Activated T-cell treated with anti-CD3 and anti-CD28 coated beads, Interleukin-2, amount 50 U/mL, for 4 hours (primary cell): Measurements from ENCODE around the gene SCARF1. TPM values are rescaled to one million over a fixed set of nuclear protein-coding genes. Genes with fewer than 3 reads are reported as not detected.

ENCODE experiments used
- ATAC-seq, 2 donors: fragments of 200-7000 bp; cut with Tn5 transposase; one replicate each; pipeline ENCODE4 v1.10.0; 2021
- DNase-seq: peaks from one replicate; pipeline ENCODE4 v3.0.0-alpha.2; 2020
- H3K27me3 Mint-ChIP-seq: one replicate; pipeline ENCODE4 v1.8.0; 2021; ENCODE audit warnings: low read depth, mixed read lengths
- H3K36me3 Mint-ChIP-seq: one replicate; pipeline ENCODE4 v1.8.0; 2022; ENCODE audit warnings: mixed read lengths; ENCODE audit not compliant: insufficient read depth
- H3K4me1 Mint-ChIP-seq: one replicate; pipeline ENCODE4 v1.8.0; 2021; ENCODE audit warnings: low read depth, mixed read lengths
- H3K4me3 Mint-ChIP-seq: one replicate; pipeline ENCODE4 v1.8.0; 2021; ENCODE audit warnings: mild to moderate bottlenecking, moderate library complexity, mixed read lengths
- H3K9me3 Mint-ChIP-seq: one replicate; pipeline ENCODE4 v1.8.0; 2021; ENCODE audit warnings: mixed read lengths
- total RNA-seq, 3 donors: library from RNA; stranded (reverse); gene quantifications; one replicate each; pipeline ENCODE4 v1.2.1, GENCODE V29; 2021

Gene SCARF1
- total RNA-seq, 3 donors from 2014 or later: 1.3 to 2.0 (median 1.6) TPM

DNA sequence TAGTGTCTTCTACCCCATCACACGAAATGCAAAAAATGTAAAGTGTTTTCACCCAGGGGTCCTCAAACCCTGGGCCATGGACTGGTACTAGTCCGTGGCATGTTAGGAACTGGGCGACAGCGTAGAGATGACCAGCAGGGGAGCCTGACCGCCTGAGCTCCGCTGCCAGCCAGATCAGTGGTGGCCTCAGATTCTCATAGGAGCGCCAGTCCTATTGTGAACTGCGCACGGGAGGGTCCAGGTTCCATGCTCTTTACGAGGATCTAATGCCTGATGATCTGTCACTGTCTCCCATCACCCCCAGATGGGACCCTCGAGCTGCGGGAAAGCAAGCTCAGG, 4.5 kb downstream of the SCARF1 start:
- H3K9me3 Mint-ChIP-seq: no peaks in the 10 kb centered on the region
- no peaks in the 10 kb centered on the region for H3K27me3 Mint-ChIP-seq
- no peak for DNase-seq
- H3K4me3 Mint-ChIP-seq: no peak overlapping the region
- no peaks in the 10 kb centered on the region for H3K36me3 Mint-ChIP-seq
- ATAC-seq: no peak
- peaks cover 18% of the 10 kb centered on the region for H3K4me1 Mint-ChIP-seq

DNA sequence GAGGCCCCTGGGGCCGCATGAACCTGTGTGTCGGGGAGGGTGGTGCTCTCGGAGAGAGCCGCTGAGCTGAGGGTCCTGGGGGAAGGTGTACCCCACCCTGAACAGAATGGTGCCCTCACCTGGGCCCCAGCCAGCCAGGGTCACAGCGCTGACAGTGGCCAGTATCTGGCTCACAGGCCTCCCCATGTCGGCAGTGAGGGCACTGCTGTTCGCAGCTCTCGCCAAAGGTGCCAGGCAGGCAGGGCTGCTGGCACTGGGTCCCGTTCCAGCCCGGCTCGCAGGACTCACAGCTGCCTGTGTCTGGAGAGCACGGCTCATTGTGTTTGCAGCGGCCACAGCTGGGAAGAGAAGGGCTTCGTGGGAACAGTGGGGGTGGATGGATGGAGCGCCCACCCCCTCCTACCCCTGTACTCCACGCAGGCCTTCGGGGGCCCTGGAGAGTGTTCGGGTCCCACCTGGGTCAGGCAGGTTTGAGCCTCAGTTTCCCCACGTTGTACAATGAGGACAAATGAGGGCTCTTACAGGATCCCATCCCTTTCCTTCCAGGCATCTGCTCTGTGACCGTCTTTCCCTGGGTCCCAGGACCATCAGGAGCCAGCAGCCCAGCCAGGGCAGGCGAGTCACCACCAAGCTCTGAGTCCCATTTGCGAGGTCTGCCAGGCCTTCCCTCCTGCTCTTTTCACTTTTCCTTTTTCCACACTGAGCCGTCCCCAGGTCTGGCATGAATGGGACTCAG, 5.0 kb downstream of the SCARF1 start:
- H3K4me3 Mint-ChIP-seq: no peak overlapping the region
- no peak for DNase-seq

DNA sequence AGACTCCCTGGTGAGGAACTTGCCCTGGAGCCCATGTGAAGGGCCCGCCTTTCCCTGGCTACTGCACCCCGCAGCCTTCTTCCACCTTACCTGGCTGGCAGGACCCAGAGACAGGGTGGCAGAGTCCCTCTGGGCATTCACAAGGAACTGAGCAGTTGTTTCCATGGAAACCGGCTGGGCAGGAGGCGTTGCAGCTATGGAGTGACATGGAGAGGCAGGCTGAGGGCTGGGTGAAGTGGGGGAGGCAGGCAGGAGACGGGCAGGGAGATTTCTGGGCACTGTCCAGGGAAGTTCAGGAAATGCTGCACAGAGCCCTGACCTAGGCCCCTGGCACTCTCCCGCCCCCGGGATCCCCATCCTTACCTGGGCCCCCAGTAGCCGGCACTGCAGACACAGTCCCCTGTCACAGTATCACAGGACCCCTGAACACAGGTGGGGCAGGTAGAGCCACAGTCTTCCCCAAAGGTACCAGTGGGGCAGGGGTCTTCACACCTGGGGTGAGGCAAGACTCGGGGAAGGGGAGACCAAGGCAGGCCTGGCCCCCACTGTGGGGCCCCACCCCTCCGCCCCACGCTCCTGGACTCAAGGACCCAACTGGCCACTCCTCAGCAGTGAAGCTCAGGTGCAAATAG, 5.9 kb downstream of the SCARF1 start:
- H3K4me1 Mint-ChIP-seq: peaks cover 9% of the 10 kb centered on the region
- no peak overlapping the region for H3K4me3 Mint-ChIP-seq
- H3K36me3 Mint-ChIP-seq: no peaks in the 10 kb centered on the region
- no peaks in the 10 kb centered on the region for H3K9me3 Mint-ChIP-seq
- no peak for ATAC-seq
- no peaks in the 10 kb centered on the region for H3K27me3 Mint-ChIP-seq
- no peak for DNase-seq

More for the DNA sequence above, 5.0 kb downstream of the SCARF1 start:
- no peaks in the 10 kb centered on the region for H3K27me3 Mint-ChIP-seq
- peaks cover 13% of the 10 kb centered on the region for H3K4me1 Mint-ChIP-seq
- no peak for ATAC-seq
- no peaks in the 10 kb centered on the region for H3K9me3 Mint-ChIP-seq
- H3K36me3 Mint-ChIP-seq: no peaks in the 10 kb centered on the region

- ATAC-seq (no peak), DNase-seq (no peak)
- no peak overlapping the region for H3K4me3 Mint-ChIP-seq
- H3K9me3 Mint-ChIP-seq: no peaks in the 10 kb centered on the region
- H3K36me3 Mint-ChIP-seq: no peaks in the 10 kb centered on the region
- H3K27me3 Mint-ChIP-seq: no peaks in the 10 kb centered on the region
- H3K4me1 Mint-ChIP-seq: peaks cover 1% of the 10 kb centered on the region
Measured at GRCh38 chr17:1638624-1639300, 6.8 kb downstream of the SCARF1 start.

DNA sequence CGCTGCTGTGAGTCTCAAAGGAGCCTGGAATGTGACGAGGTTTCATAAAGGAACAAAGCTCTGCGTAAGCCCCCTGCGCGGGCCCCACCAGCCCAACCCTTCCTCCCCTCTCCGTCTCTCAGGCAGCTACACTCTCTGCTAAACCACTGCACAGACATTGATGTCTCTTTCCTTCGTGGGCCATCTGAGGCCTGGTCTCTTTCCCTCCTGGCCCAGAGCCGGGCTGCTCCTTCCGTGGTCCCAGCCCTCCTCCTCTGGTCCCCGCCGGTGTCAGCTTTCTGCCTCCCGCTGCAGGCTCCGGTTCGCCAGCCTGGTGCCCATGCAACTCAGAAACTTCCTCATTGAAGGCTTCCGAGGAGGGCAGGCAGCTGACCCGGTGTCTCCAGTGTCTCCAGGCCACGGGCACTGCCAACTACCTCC, 7.4 kb downstream of the SCARF1 start:
- Mint-ChIP-seq H3K4me1 (peaks cover 1% of the 10 kb centered on the region), H3K36me3 (no peaks in the 10 kb centered on the region), H3K4me3 (no peak overlapping the region), H3K9me3 (no peaks in the 10 kb centered on the region), H3K27me3 (no peaks in the 10 kb centered on the region)
- DNase-seq (no peak), ATAC-seq (no peak)

- ATAC-seq (no peak), DNase-seq (no peak)
- Mint-ChIP-seq H3K4me1 (no peaks in the 10 kb centered on the region), H3K36me3 (no peaks in the 10 kb centered on the region), H3K4me3 (no peak overlapping the region), H3K9me3 (no peaks in the 10 kb centered on the region), H3K27me3 (no peaks in the 10 kb centered on the region)
Measured at GRCh38 chr17:1636732-1637285, 8.7 kb downstream of the SCARF1 start.

DNA sequence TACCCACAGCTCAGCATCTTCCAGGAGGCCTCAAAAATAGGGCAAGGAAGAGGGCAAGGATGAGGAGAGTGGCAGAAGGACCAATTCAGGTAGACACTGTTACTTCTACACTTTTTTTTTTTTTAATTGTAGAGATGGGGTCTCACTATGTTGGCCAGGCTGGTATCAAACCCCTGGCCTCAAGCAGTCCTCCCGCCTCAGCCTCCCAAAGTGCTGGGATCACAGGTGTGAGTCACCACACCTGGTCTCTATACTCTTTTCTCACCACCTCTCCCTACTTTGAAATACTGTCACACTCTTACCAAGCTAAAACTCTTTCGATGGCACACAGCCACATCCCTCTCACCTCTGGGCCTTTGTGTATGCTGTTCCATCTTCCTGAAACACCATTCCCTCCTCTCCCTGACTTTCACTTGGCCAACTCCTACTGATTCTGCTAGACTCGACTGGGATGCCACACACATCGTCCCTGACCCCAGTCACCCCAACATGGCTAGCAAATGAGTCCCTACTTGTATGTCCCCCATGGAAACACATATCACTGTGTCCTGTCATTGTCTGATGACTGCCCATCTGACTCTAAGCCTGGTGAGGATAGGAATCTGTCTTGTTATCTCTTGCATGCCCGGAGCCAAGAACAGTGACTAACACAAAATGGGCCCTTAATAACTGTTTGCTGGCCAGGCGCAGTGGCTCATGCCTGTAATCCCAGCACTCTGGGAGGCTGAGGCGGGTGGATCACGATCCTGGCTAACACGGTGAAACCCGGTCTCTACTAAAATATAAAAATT, 9.7 kb downstream of the SCARF1 start:
- H3K36me3 Mint-ChIP-seq: no peaks in the 10 kb centered on the region
- no peak overlapping the region for H3K4me3 Mint-ChIP-seq
- H3K27me3 Mint-ChIP-seq: no peaks in the 10 kb centered on the region
- ATAC-seq (no peak), DNase-seq (no peak)
- H3K4me1 Mint-ChIP-seq: peaks cover under 1% of the 10 kb centered on the region
- no peaks in the 10 kb centered on the region for H3K9me3 Mint-ChIP-seq

- Mint-ChIP-seq H3K27me3 (no peaks in the 10 kb centered on the region), H3K4me1 (peaks cover 5% of the 10 kb centered on the region)
- no peak for DNase-seq
Measured at GRCh38 chr17:1634841-1635650, 10.5 kb downstream of the SCARF1 start.

DNA sequence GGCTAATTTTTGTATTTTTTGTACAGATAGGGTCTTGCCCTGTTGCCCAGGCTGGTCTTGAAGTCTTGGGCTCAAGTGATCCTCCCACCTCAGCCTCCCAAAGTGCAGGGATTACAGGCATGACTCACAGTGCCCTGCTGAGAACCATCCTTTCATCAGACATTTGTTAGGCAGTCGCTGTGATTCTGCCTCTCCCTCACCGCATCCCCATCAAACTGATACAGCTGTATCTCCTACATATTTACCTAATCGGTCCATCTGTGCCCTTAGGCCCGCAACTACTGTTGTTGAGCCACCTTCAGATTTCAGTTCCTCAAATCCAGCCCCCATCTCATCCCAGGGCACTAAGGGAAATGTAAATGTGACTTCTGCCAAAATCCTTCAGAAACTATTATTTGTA, 14.9 kb downstream of the SCARF1 start:
- no peak for DNase-seq
- H3K4me1 Mint-ChIP-seq: peaks cover 19% of the 10 kb centered on the region
- peak overlapping the region; percentile 74 for H3K4me3 Mint-ChIP-seq
- peaks cover 4% of the 10 kb centered on the region for H3K27me3 Mint-ChIP-seq
- no peaks in the 10 kb centered on the region for H3K9me3 Mint-ChIP-seq
- no peaks in the 10 kb centered on the region for H3K36me3 Mint-ChIP-seq
- ATAC-seq: no peak

More at GRCh38 chr17:1634841-1635650, 10.5 kb downstream of the SCARF1 start:
- no peaks in the 10 kb centered on the region for H3K9me3 Mint-ChIP-seq
- no peak overlapping the region for H3K4me3 Mint-ChIP-seq
- ATAC-seq: no peak
- H3K36me3 Mint-ChIP-seq: no peaks in the 10 kb centered on the region

GRCh38 chr17:1629504-1630310, 15.8 kb downstream of the SCARF1 start:
- Mint-ChIP-seq H3K4me1 (peaks cover 19% of the 10 kb centered on the region), H3K4me3 (peak overlapping the region; percentile 74), H3K27me3 (peaks cover 4% of the 10 kb centered on the region), H3K36me3 (no peaks in the 10 kb centered on the region), H3K9me3 (no peaks in the 10 kb centered on the region)
- DNase-seq (peak; percentile 67), ATAC-seq (peak; percentile 13 to 30)

- Mint-ChIP-seq H3K4me3 (peak overlapping the region; percentile 85), H3K4me1 (peaks cover 19% of the 10 kb centered on the region), H3K27me3 (peaks cover 4% of the 10 kb centered on the region), H3K36me3 (no peaks in the 10 kb centered on the region), H3K9me3 (no peaks in the 10 kb centered on the region)
- ATAC-seq (peak; percentile 81), DNase-seq (peak; percentile 80)
Measured at GRCh38 chr17:1628856-1629503, 16.6 kb downstream of the SCARF1 start.

- Mint-ChIP-seq H3K9me3 (no peaks in the 10 kb centered on the region), H3K4me3 (peak within 1 kb of the TSS; percentile 85), H3K27me3 (peaks cover 4% of the 10 kb centered on the region), H3K4me1 (peaks cover 19% of the 10 kb centered on the region), H3K36me3 (no peaks in the 10 kb centered on the region)
- ATAC-seq: peak; percentile 86
- DNase-seq: peak; percentile 64
Measured at GRCh38 chr17:1627982-1628855, 17.3 kb downstream of the SCARF1 start, which contains the start of gene SLC43A2. SLC43A2 (minus strand) TSS chr17:1628834; CDS start chr17:1627874, 960 bp downstream.
